ENCODE results near the gene SFSWAP.
"Not testable (repeated sequence)": the region's sequence is repeated elsewhere in the genome, so short reads cannot be mapped to it uniquely, and the experiment has no call there.

The SFSWAP gene

GRCh38 chr12:131710464-131711457, at the start of gene SFSWAP:
Gene SFSWAP (plus strand): TSS chr12:131711090. CDS start chr12:131711230, 140 bp downstream.
- DNase-seq = no peak

- not testable (repeated sequence) for DNase-seq
These were observed 49.5 kb upstream of the SFSWAP start for GRCh38 chr12:131661170-131661985.

DNA sequence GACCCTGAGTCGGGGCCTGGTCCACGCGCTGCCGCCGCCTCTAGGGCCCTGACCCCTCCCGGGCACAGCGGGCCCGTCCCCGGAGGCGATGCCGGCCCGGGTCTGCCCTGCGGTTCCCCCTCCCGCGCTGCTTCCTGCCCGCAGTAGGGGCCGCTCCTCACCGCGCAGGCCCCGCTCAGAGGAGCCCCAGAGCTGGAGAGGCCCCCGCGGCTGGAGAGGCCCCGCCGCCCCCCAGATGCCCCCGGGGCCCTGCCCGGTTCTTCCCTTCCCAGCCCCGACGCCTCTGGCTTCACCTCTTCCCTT, 49.0 kb upstream of the SFSWAP start:
- DNase-seq = not testable (repeated sequence)

- not testable (repeated sequence) for DNase-seq
These were observed 48.5 kb upstream of the SFSWAP start for GRCh38 chr12:131662346-131662745.

- not testable (repeated sequence) for DNase-seq
These were observed 45.2 kb upstream of the SFSWAP start for GRCh38 chr12:131665666-131666065.

- DNase-seq = not testable (repeated sequence)
These were observed 44.4 kb upstream of the SFSWAP start for GRCh38 chr12:131666486-131666885.

GRCh38 chr12:131666978-131667601, 43.8 kb upstream of the SFSWAP start:
- not testable (repeated sequence) for DNase-seq

DNA sequence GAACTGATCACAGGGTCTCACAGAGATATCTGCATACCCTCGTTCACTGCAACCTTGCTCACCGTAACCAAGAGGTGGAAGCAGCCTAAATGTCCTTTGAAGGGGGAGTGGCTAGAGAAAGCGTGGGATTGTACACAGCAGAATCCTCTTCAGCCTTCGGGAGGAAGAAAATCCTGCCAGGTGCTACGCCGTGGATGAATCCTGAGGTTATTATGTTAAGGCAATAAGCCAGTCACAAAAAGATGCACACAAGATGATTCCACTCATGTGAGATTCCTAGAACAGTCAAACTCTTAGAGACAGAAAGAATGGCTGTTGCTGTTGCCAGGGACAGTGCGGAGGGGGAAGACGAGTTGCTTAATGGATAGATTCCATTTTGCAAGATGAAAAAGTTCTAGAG, 39.6 kb upstream of the SFSWAP start:
- no peak for DNase-seq

DNA sequence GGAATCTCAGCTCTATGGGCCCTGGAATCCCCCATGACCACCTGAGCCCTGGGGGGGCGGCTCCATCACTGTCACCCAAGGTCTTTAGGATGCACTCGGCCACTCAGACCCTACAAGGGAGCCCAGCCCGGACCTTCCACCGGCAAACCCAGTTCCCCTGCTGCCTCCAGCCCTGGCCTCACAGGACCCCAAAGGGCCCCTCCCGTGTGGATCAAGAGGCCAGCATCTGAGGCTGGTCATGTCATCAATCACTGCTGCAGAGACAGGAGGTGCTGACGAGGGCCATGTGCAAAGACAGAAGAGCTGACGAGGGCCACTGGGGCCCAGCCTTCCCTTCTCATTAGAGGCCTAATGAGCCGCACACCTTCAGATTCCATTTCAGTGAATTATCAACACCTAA, 39.0 kb upstream of the SFSWAP start:
- no peak for DNase-seq

GRCh38 chr12:131672311-131672940, 38.5 kb upstream of the SFSWAP start:
- DNase-seq = no peak

DNA sequence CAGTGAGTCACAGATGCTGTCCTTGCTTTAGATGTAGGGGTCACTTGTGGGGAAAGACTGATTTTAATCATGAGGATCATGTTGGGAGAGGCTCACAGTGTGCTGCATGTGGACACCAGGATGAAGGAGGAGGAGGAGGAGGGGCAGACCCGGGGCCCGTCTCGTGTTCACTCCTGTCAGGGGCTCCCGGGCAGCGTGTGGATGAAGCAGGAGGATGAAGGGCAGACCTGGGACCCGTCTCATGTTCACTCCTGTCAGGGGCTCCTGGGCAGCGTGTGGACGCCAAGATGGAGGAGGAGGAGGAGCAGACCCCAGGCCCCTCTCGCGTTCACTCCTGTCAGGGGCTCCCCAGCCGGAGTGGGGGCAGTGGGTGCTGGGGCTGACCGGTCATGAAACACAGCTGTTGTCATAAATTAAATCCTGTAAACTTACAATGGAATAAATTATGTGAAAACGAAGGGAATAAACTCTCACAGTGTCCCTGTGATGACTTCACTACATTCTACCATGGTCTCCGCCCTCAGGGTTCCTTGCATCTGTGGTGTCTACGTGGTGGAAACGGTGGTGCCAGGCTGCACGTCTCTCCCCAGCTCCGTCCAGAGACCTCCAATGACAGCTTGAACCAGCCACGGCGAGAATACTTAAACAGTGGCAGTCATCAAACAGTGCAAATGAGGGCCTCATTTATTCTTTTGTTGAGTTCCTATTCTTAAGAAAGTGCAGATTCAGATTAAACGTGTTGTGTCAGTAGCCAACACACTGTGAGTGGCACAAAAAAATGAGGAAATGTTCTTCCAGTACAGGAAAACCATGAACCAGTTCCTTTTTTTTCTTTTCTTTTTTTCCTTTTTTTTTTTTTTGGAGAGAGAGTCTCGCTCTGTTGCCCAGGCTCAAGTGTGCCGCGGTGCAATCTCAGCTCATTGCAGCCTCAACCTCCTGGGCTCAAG, 37.7 kb upstream of the SFSWAP start:
- no peak for DNase-seq

- no peak for DNase-seq
These were observed 37.0 kb upstream of the SFSWAP start for GRCh38 chr12:131673888-131674257.

- DNase-seq = no peak
These were observed 36.5 kb upstream of the SFSWAP start for GRCh38 chr12:131674373-131674772.

- DNase-seq = no peak
These were observed 35.5 kb upstream of the SFSWAP start for GRCh38 chr12:131675126-131676080.

- no peak for DNase-seq
These were observed 34.3 kb upstream of the SFSWAP start for GRCh38 chr12:131676544-131676943.

DNA sequence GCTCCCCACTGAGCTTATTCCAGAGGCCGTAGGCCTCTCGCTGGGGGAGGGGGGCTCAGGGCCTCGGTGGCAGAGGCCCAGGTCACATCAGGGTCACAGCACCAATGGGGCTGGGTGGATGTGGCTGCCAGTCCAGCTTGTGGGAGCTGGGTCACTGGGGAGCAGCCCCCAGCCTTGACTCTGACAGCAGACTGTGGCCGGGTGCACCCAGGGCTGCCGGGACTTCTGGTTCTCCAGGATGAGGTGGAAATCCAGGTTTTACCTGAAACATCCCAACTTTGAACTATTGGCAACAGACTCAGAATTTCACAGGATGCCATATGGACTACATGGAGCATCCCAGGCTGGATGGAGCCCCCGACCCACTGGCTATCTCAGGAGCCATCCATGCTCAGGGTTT, 33.8 kb upstream of the SFSWAP start:
- DNase-seq = not testable (repeated sequence)

DNA sequence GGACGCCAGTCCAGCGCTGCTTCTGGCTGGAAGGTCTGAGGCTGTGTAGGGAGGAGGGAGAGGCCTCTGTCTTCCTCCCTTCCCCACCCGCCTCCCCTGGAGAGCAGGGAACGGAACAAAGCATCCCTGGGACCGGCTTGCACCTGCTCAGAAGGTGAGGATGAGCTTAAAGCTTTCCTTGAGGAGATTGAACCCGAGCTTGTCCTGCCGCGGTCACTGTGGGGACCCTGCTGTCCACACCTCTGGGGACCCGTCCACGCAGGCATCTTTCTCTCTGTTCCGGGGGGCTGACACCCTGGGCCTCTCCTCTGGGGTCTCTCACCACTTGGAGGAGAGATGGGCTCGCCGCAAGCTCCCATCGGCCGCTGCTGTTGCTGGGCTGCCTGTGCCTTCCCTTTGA, 33.2 kb upstream of the SFSWAP start:
- no peak for DNase-seq

GRCh38 chr12:131678389-131679181, 32.3 kb upstream of the SFSWAP start:
- not testable (repeated sequence) for DNase-seq

DNA sequence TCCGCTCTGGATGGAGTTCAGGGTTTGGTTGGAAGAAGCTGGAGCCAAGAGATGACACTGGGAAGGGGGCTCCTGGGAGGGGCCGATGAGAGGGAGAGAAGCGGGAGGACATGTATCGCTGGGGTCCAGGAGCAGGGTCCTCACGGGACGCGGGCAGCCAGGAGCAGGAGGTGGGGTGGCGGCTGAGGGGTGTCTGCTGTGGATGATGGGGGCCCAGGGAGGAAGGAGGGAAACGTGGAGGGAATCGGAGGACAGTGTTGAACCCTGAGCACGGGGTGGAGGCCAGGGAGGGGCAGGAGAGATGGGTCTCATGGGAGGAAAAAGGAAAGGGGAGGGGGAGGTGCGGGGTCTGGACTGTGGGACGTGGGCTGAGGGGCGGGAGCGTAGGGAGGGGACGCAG, 31.7 kb upstream of the SFSWAP start:
- not testable (repeated sequence) for DNase-seq

DNA sequence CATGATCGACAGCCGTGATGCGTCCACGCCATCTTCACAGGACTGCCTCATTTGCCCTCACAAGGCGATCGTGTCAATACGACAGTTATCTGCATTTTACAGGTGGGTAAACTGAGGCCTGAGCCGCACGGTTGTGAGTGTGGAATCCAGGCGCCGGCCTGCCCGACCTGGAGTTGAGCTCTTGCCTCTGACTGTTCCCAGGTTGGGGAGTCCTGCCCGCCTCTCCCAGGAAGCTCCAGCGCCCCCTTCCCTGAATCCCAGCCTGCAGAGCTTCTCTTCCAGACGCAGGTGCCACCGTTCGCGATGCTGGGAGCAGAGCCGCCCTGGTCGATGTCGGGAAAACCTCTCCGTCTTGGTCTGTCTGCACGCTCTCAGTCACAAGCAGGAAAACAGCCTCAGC, 31.1 kb upstream of the SFSWAP start:
- not testable (repeated sequence) for DNase-seq
